ENCODE data around the gene CLK2. TPM values are rescaled to one million over a fixed set of nuclear protein-coding genes. Genes with fewer than 3 reads are reported as not detected.
"Not testable (repeated sequence)": the region's sequence is repeated elsewhere in the genome, so short reads cannot be mapped to it uniquely, and the experiment has no call there.

The CLK2 gene
- total and polyA plus RNA-seq, 2 donors, result 29.7 to 42.3 TPM

GRCh38 chr1:155250633-155251449, 22.5 kb downstream of the CLK2 start:
- H3K36me3 ChIP-seq (ENCODE audit: insufficient read depth), result peaks cover 2% of the 10 kb centered on the region
- no peaks in the 10 kb centered on the region for H3K4me1 ChIP-seq (ENCODE audit: insufficient read depth)
- 16% methylated on average over 23 of the region's 23 CpGs for WGBS
- no peak overlapping the region for H3K27ac ChIP-seq (ENCODE audit: low read depth)
- H3K4me3 ChIP-seq (ENCODE audit: low read depth, low read length), result no peak overlapping the region
- DNase-seq (ENCODE audit: extremely low spot score), result peak; percentile 79

- DNase-seq (ENCODE audit: extremely low spot score), result no peak
- H3K4me1 ChIP-seq (ENCODE audit: insufficient read depth), result no peaks in the 10 kb centered on the region
- H3K36me3 ChIP-seq (ENCODE audit: insufficient read depth), result peaks cover 2% of the 10 kb centered on the region
- H3K4me3 ChIP-seq (ENCODE audit: low read depth, low read length), result no peak overlapping the region
- WGBS, result 25% methylated on average over 28 of the region's 28 CpGs
- H3K27ac ChIP-seq (ENCODE audit: low read depth), result no peak overlapping the region
Measured at GRCh38 chr1:155250246-155250632, 23.1 kb downstream of the CLK2 start.

GRCh38 chr1:155247667-155248553, 25.4 kb downstream of the CLK2 start:
- H3K4me1 ChIP-seq (ENCODE audit: insufficient read depth), result no peaks in the 10 kb centered on the region
- no peak for DNase-seq (ENCODE audit: extremely low spot score)
- H3K36me3 ChIP-seq (ENCODE audit: insufficient read depth), result peaks cover 2% of the 10 kb centered on the region
- H3K27ac ChIP-seq (ENCODE audit: low read depth), result no peak overlapping the region
- WGBS, result 88% methylated on average over 26 of the region's 26 CpGs
- no peak overlapping the region for H3K4me3 ChIP-seq (ENCODE audit: low read depth, low read length)

GRCh38 chr1:155246796-155247195, 26.5 kb downstream of the CLK2 start:
- H3K4me3 ChIP-seq (ENCODE audit: low read depth, low read length); H3K4me1 ChIP-seq (ENCODE audit: insufficient read depth); H3K36me3 ChIP-seq (ENCODE audit: insufficient read depth); DNase-seq (ENCODE audit: extremely low spot score); H3K27ac ChIP-seq (ENCODE audit: low read depth): not testable (repeated sequence)
- WGBS, result 96% methylated on average over 3 of the region's 3 CpGs

GRCh38 chr1:155245163-155245524, 28.2 kb downstream of the CLK2 start:
- H3K4me3 ChIP-seq (ENCODE audit: low read depth, low read length), result peak overlapping the region; percentile 19
- WGBS, result 45% methylated on average over 8 of the region's 8 CpGs
- H3K4me1 ChIP-seq (ENCODE audit: insufficient read depth), result peaks cover 3% of the 10 kb centered on the region

GRCh38 chr1:155244368-155245162, 28.7 kb downstream of the CLK2 start:
- Histone ChIP-seq H3K4me1 (ENCODE audit: insufficient read depth) (peaks cover 3% of the 10 kb centered on the region), H3K27ac (ENCODE audit: low read depth) (peak overlapping the region; percentile 84), H3K36me3 (ENCODE audit: insufficient read depth) (peaks cover 2% of the 10 kb centered on the region), H3K4me3 (ENCODE audit: low read depth, low read length) (peak overlapping the region; percentile 38)
- WGBS, result under 1% methylated on average over 53 of the region's 53 CpGs
- DNase-seq (ENCODE audit: extremely low spot score), result peak; percentile 98

More at GRCh38 chr1:155245163-155245524, 28.2 kb downstream of the CLK2 start:
- H3K27ac ChIP-seq (ENCODE audit: low read depth), result peak overlapping the region; percentile 69
- no peak for DNase-seq (ENCODE audit: extremely low spot score)
- peaks cover 2% of the 10 kb centered on the region for H3K36me3 ChIP-seq (ENCODE audit: insufficient read depth)

- DNase-seq (ENCODE audit: extremely low spot score), result no peak
- WGBS, result 53% methylated on average over 3 of the region's 3 CpGs
- no peak overlapping the region for H3K27ac ChIP-seq (ENCODE audit: low read depth)
- H3K4me1 ChIP-seq (ENCODE audit: insufficient read depth), result peaks cover 3% of the 10 kb centered on the region
- H3K4me3 ChIP-seq (ENCODE audit: low read depth, low read length), result peak overlapping the region; percentile 38
- H3K36me3 ChIP-seq (ENCODE audit: insufficient read depth), result peaks cover 2% of the 10 kb centered on the region
Measured at GRCh38 chr1:155242805-155243358, 30.4 kb downstream of the CLK2 start.

GRCh38 chr1:155241841-155242264, 31.5 kb downstream of the CLK2 start:
- H3K4me3 ChIP-seq (ENCODE audit: low read depth, low read length), result no peak overlapping the region
- H3K4me1 ChIP-seq (ENCODE audit: insufficient read depth), result peaks cover 3% of the 10 kb centered on the region
- DNase-seq (ENCODE audit: extremely low spot score), result no peak
- H3K36me3 ChIP-seq (ENCODE audit: insufficient read depth), result no peaks in the 10 kb centered on the region
- WGBS, result 61% methylated on average over 4 of the region's 4 CpGs
- H3K27ac ChIP-seq (ENCODE audit: low read depth), result no peak overlapping the region

GRCh38 chr1:155241069-155241679, 32.1 kb downstream of the CLK2 start:
- Histone ChIP-seq H3K27ac (ENCODE audit: low read depth) (no peak overlapping the region), H3K4me3 (ENCODE audit: low read depth, low read length) (no peak overlapping the region), H3K36me3 (ENCODE audit: insufficient read depth) (no peaks in the 10 kb centered on the region), H3K4me1 (ENCODE audit: insufficient read depth) (peaks cover 3% of the 10 kb centered on the region)
- DNase-seq (ENCODE audit: extremely low spot score), result peak; percentile 78
- 15% methylated on average over 4 of the region's 4 CpGs for WGBS

- H3K27ac ChIP-seq (ENCODE audit: low read depth), result no peak overlapping the region
- no peak overlapping the region for H3K4me3 ChIP-seq (ENCODE audit: low read depth, low read length)
- H3K4me1 ChIP-seq (ENCODE audit: insufficient read depth), result peaks cover 3% of the 10 kb centered on the region
- WGBS, result 85% methylated on average over 5 of the region's 5 CpGs
- DNase-seq (ENCODE audit: extremely low spot score), result no peak
- peaks cover 1% of the 10 kb centered on the region for H3K36me3 ChIP-seq (ENCODE audit: insufficient read depth)
Measured at GRCh38 chr1:155236451-155236850, 36.9 kb downstream of the CLK2 start.

- WGBS, result 88% methylated on average over 8 of the region's 9 CpGs
- DNase-seq (ENCODE audit: extremely low spot score); H3K36me3 ChIP-seq (ENCODE audit: insufficient read depth); H3K27ac ChIP-seq (ENCODE audit: low read depth); H3K4me1 ChIP-seq (ENCODE audit: insufficient read depth); H3K4me3 ChIP-seq (ENCODE audit: low read depth, low read length): not testable (repeated sequence)
Measured at GRCh38 chr1:155235375-155235774, 37.9 kb downstream of the CLK2 start.

GRCh38 chr1:155233502-155233901, 39.8 kb downstream of the CLK2 start:
- H3K4me1 ChIP-seq (ENCODE audit: insufficient read depth); DNase-seq (ENCODE audit: extremely low spot score); H3K27ac ChIP-seq (ENCODE audit: low read depth); H3K36me3 ChIP-seq (ENCODE audit: insufficient read depth); H3K4me3 ChIP-seq (ENCODE audit: low read depth, low read length): not testable (repeated sequence)
- WGBS, result 88% methylated on average over 1 of the region's 5 CpGs

Data from urinary bladder (tissue), 4 donors.